Esophagus muscularis mucosa (tissue), 4 donors: ENCODE data around the gene ENPP3. TPM values are rescaled to one million over a fixed set of nuclear protein-coding genes. Genes with fewer than 3 reads are reported as not detected.

Experiments used
- DNase-seq: peaks from one replicate; pipeline ENCODE4 v3.0.0-alpha.2; 2017; ENCODE audit errors: extremely low spot score
- H3K27ac ChIP-seq, 4 donors: fragments of 200-600 bp; sonication (generic); replicated peaks in 1 of 4; 1 replicate in 3 of 4; 2 replicates in 1 of 4; pipeline ENCODE4 v1.5.1; 2016 to 2019; ENCODE audit warnings: mild to moderate bottlenecking in 1 of 4
- H3K27me3 ChIP-seq, 4 donors: fragments of 200-600 bp; sonication (generic); one replicate each; pipeline versions ENCODE4 v1.5.1 to v1.6.0; 2016 to 2019
- H3K36me3 ChIP-seq, 4 donors: fragments of 200-600 bp; sonication (generic); one replicate each; pipeline ENCODE4 v1.5.1; 2016 to 2019
- H3K4me1 ChIP-seq, 4 donors: fragments of 200-600 bp; sonication (generic); one replicate each; pipeline ENCODE4 v1.5.1; 2016 to 2019
- H3K4me3 ChIP-seq, 4 donors: fragments of 200-600 bp; sonication (generic); 1 replicate in 2 of 4; 2 replicates in 2 of 4; pipeline ENCODE4 v1.5.1; 2016 to 2019; ENCODE audit warnings: mild to moderate bottlenecking in 4 of 4, moderate library complexity in 1 of 4
- H3K9me3 ChIP-seq, 4 donors: fragments of 200-600 bp; sonication (generic); 1 replicate in 3 of 4; 2 replicates in 1 of 4; pipeline ENCODE4 v1.5.1; 2016 to 2019
- CTCF ChIP-seq, 3 experiments: fragments of 200-600 bp in 2 of 3; fragments of 450-650 bp in 1 of 3; sonication (generic) in 2 of 3; IDR thresholded peaks; one replicate each; pipeline ENCODE4 v1.5.1; 2017 to 2019; ENCODE audit warnings: antibody characterized with exemption in 3 of 3, mild to moderate bottlenecking in 2 of 3, moderate library complexity in 1 of 3
- EP300 ChIP-seq: sonication (generic); formaldehyde crosslinking; IDR thresholded peaks from one replicate; pipeline ENCODE4 v1.6.1; 2017; ENCODE audit warnings: antibody characterized with exemption
- POLR2A ChIP-seq: fragments of 450-650 bp; IDR thresholded peaks from one replicate; pipeline ENCODE4 v1.6.1; 2017; ENCODE audit warnings: antibody characterized with exemption, moderate library complexity, mild to moderate bottlenecking, low read depth
- POLR2AphosphoS5 ChIP-seq, 2 donors: sonication (generic); formaldehyde crosslinking; IDR thresholded peaks; one replicate each; pipeline ENCODE4 v1.6.1; 2017; ENCODE audit warnings: antibody characterized with exemption in 2 of 2
- WGBS: methylation state at CpG from one replicate; pipeline ENCODE4 v1.1.5; 2018; 5-methylcytosine and 5-hydroxymethylcytosine counted together
- intact Hi-C: fragments of 100-400 bp; cut with DNase I; formaldehyde crosslinking; loops from one replicate; pipeline ENCODE4 v1.15.1; 2023
- total RNA-seq, 4 donors: library from RNA; depleted of rRNA; stranded (reverse); fragments of >200 nt; gene quantifications; one replicate each; pipeline versions ENCODE4 v1.1.0 to v1.2.1, GENCODE V29; 2016

Gene ENPP3
- total RNA-seq, 4 donors from 2014 or later = 0.42 to 0.78 (median 0.59) TPM

DNA sequence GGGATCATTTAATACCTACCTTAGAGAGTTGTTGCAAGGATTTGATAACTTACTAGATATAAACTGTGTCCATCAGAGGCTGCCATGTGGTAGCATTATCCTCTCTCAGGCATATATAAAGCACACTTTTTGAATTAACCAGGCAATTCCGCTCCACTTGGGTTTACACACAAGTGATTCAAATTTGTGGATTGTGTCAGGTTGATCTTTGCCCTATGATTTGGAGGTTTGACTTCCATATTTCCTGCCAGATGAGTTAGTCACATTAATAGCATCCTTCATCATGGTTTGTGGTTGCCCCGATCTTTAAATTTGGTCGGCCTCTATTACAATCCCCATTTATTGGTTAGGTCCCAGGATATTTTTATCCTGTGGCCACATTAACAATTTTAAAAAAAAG, 118.5 kb downstream of the ENPP3 start:
- no peak for DNase-seq
- no peaks in the 10 kb centered on the region for H3K4me1 ChIP-seq
- no peaks in the 10 kb centered on the region for H3K9me3 ChIP-seq
- TF ChIP-seq CTCF (IDR thresholded peaks at IDR 0.05) = no peak
- TF ChIP-seq POLR2AphosphoS5 (IDR thresholded peaks at IDR 0.05) = no peak
- no peak for TF ChIP-seq POLR2A
- no peak for TF ChIP-seq EP300
- no peaks in the 10 kb centered on the region for H3K27me3 ChIP-seq
- H3K36me3 ChIP-seq = no peaks in the 10 kb centered on the region
- intact Hi-C loops = no loop called here
- H3K4me3 ChIP-seq = no peak overlapping the region
- WGBS = 74% methylated on average over 3 of the region's 3 CpGs
- H3K27ac ChIP-seq = no peak overlapping the region

DNA sequence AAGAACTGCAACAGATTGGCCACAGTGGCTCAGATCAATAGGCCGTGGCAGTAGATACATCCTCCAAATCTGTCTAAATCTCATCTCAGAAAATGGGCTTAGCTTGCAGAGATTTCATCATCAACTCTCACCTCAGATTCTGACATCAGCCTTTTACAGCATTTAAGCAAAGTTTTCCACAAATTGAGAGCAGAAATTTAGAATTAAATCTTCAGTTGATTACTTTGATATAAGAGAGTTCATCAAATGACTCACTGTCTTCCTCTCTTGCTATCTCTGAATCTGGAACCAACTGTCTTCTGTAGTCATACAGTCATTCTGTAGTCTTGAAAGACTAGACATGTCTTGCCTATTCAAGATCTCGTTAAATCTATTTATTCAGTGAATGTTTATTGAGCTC, 118.9 kb downstream of the ENPP3 start:
- H3K9me3 ChIP-seq = no peaks in the 10 kb centered on the region
- intact Hi-C loops = no loop called here
- no peak overlapping the region for H3K4me3 ChIP-seq
- no peaks in the 10 kb centered on the region for H3K4me1 ChIP-seq
- TF ChIP-seq CTCF (IDR thresholded peaks at IDR 0.05) (no peak), POLR2AphosphoS5 (IDR thresholded peaks at IDR 0.05) (no peak), POLR2A (no peak), EP300 (no peak)
- no peaks in the 10 kb centered on the region for H3K36me3 ChIP-seq
- H3K27ac ChIP-seq = no peak overlapping the region
- WGBS = 94% methylated on average over 2 of the region's 2 CpGs
- DNase-seq = no peak
- no peaks in the 10 kb centered on the region for H3K27me3 ChIP-seq

DNA sequence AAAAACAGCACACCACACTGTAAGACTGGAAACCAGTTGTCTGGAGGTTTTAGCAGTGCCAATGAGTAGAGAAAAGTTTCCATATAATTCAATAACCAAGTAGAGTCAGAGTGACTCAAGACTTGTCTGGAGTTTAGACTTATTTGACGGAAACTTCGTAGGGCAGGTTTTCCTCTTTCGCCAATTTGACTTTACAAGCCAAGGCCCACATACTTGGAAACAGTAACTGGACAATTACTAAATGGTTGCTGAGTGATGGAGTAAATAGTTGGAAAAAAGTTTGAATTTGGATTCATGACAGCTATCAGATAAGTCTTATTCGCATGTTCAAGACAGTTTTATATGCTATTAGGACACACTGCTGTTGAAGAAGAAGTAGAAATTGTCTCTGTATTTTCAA, 121.8 kb downstream of the ENPP3 start:
- no peaks in the 10 kb centered on the region for H3K27me3 ChIP-seq
- H3K9me3 ChIP-seq = no peaks in the 10 kb centered on the region
- TF ChIP-seq POLR2AphosphoS5 (IDR thresholded peaks at IDR 0.05) (no peak), EP300 (no peak), POLR2A (no peak), CTCF (IDR thresholded peaks at IDR 0.05) (no peak)
- intact Hi-C loops = no loop called here
- DNase-seq = no peak
- WGBS = 68% methylated on average over 4 of the region's 4 CpGs
- H3K4me1 ChIP-seq = no peaks in the 10 kb centered on the region
- no peak overlapping the region for H3K4me3 ChIP-seq
- no peaks in the 10 kb centered on the region for H3K36me3 ChIP-seq
- no peak overlapping the region for H3K27ac ChIP-seq

- no peaks in the 10 kb centered on the region for H3K9me3 ChIP-seq
- H3K36me3 ChIP-seq = no peaks in the 10 kb centered on the region
- intact Hi-C loops = no loop called here
- peaks cover 0 to 13% (median 6%) of the 10 kb centered on the region in 4 donors for H3K4me1 ChIP-seq
- H3K27ac ChIP-seq = peak overlapping the region in 1 of 4 donors; percentile 20
- no peak for DNase-seq
- no peaks in the 10 kb centered on the region for H3K27me3 ChIP-seq
- H3K4me3 ChIP-seq = no peak overlapping the region
- TF ChIP-seq POLR2A (no peak), POLR2AphosphoS5 (IDR thresholded peaks at IDR 0.05) (no peak), EP300 (no peak), CTCF (IDR thresholded peaks at IDR 0.05) (no peak)
- 40% methylated on average over 6 of the region's 6 CpGs for WGBS
Measured at GRCh38 chr6:131761060-131761761, 124.1 kb downstream of the ENPP3 start.

DNA sequence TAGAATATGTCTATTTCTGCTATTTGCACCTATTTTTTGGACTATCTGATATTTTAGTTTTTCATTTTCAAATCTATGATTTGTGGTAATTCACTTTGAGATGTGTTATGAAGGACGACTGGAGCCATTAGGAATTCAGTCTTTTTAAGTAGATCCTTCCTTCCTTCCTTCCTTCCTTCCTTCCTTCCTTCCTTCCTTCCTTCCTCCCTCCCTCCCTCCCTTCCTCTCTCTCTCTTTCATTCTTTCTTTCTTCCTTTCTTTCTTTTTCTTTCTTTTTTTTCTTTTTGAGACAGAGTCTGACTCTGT, 124.6 kb downstream of the ENPP3 start:
- whole genome bisulfite sequencing = 51% methylated on average over 1 of the region's 1 CpG
- intact Hi-C loops = no loop called here
- DNase-seq = no peak
- Histone ChIP-seq H3K4me1 (peaks cover 0 to 16% (median 6%) of the 10 kb centered on the region in 4 donors), H3K27me3 (no peaks in the 10 kb centered on the region), H3K4me3 (no peak overlapping the region), H3K27ac (no peak overlapping the region), H3K9me3 (no peaks in the 10 kb centered on the region), H3K36me3 (no peaks in the 10 kb centered on the region)
- TF ChIP-seq CTCF (IDR thresholded peaks at IDR 0.05) = no peak
- TF ChIP-seq POLR2AphosphoS5 (IDR thresholded peaks at IDR 0.05) = no peak
- no peak for TF ChIP-seq POLR2A
- no peak for TF ChIP-seq EP300
